ENCODE results near the gene FOXP1. TPM values are rescaled to one million over a fixed set of nuclear protein-coding genes. Genes with fewer than 3 reads are reported as not detected.

FOXP1 gene
- total and polyA plus RNA-seq, 2 experiments from 2014 or later: 121 to 132 TPM

- peak overlapping the region; percentile 67 for H3K27ac ChIP-seq
- H3K9me3 ChIP-seq (ENCODE audit: low read depth): no peaks in the 10 kb centered on the region
- peaks cover 47% of the 10 kb centered on the region for H3K4me1 ChIP-seq (ENCODE audit: low read depth)
- no peaks in the 10 kb centered on the region for H3K27me3 ChIP-seq
- peak in 1 of 2 donors; percentile 26 for DNase-seq (ENCODE audit: low read depth in 1 of 2, low spot score in 1 of 2)
- no peak for TF ChIP-seq CTCF (IDR thresholded peaks at IDR 0.05; ENCODE audit: low read depth, low read length)
- H3K4me3 ChIP-seq: no peak overlapping the region
- no peaks in the 10 kb centered on the region for H3K36me3 ChIP-seq
Observed at GRCh38 chr3:71168880-71169411, 414.6 kb downstream of the FOXP1 start.

GRCh38 chr3:71168121-71168721, 415.3 kb downstream of the FOXP1 start:
- Histone ChIP-seq H3K9me3 (ENCODE audit: low read depth) (no peaks in the 10 kb centered on the region), H3K27ac (peak overlapping the region; percentile 67), H3K27me3 (no peaks in the 10 kb centered on the region), H3K4me3 (no peak overlapping the region), H3K4me1 (ENCODE audit: low read depth) (peaks cover 47% of the 10 kb centered on the region), H3K36me3 (no peaks in the 10 kb centered on the region)
- DNase-seq (ENCODE audit: low read depth in 1 of 2, low spot score in 1 of 2): peak in 1 of 2 donors; percentile 78
- no peak for TF ChIP-seq CTCF (IDR thresholded peaks at IDR 0.05; ENCODE audit: low read depth, low read length)

GRCh38 chr3:71166339-71167240, 416.9 kb downstream of the FOXP1 start:
- peak overlapping the region; percentile 44 for H3K27ac ChIP-seq
- peaks cover 47% of the 10 kb centered on the region for H3K4me1 ChIP-seq (ENCODE audit: low read depth)
- no peaks in the 10 kb centered on the region for H3K27me3 ChIP-seq
- no peak for DNase-seq (ENCODE audit: low read depth in 1 of 2, low spot score in 1 of 2)
- H3K36me3 ChIP-seq: no peaks in the 10 kb centered on the region
- H3K9me3 ChIP-seq (ENCODE audit: low read depth): no peaks in the 10 kb centered on the region
- TF ChIP-seq CTCF (IDR thresholded peaks at IDR 0.05; ENCODE audit: low read depth, low read length): no peak
- H3K4me3 ChIP-seq: no peak overlapping the region

- Histone ChIP-seq H3K27me3 (no peaks in the 10 kb centered on the region), H3K27ac (no peak overlapping the region), H3K4me3 (no peak overlapping the region), H3K9me3 (ENCODE audit: low read depth) (no peaks in the 10 kb centered on the region), H3K4me1 (ENCODE audit: low read depth) (peaks cover 48% of the 10 kb centered on the region), H3K36me3 (no peaks in the 10 kb centered on the region)
- DNase-seq (ENCODE audit: low read depth in 1 of 2, low spot score in 1 of 2): no peak
- TF ChIP-seq CTCF (IDR thresholded peaks at IDR 0.05; ENCODE audit: low read depth, low read length): no peak
Observed at GRCh38 chr3:71164881-71165280, 418.6 kb downstream of the FOXP1 start.

GRCh38 chr3:71163198-71163918, 420.2 kb downstream of the FOXP1 start:
- Histone ChIP-seq H3K27me3 (no peaks in the 10 kb centered on the region), H3K4me1 (ENCODE audit: low read depth) (peaks cover 42% of the 10 kb centered on the region), H3K27ac (no peak overlapping the region), H3K36me3 (no peaks in the 10 kb centered on the region), H3K9me3 (ENCODE audit: low read depth) (no peaks in the 10 kb centered on the region), H3K4me3 (no peak overlapping the region)
- TF ChIP-seq CTCF (IDR thresholded peaks at IDR 0.05; ENCODE audit: low read depth, low read length): no peak
- DNase-seq (ENCODE audit: low read depth in 1 of 2, low spot score in 1 of 2): peak in 1 of 2 donors; percentile 50

Measured in cardiac muscle cell (in vitro differentiated cells and primary cell).